K562 (cell line): Measurements from ENCODE around the gene CACNA1C. TPM values are rescaled to one million over a fixed set of nuclear protein-coding genes. Genes with fewer than 3 reads are reported as not detected.

Source experiments
- ATAC-seq: fragments of 200-7000 bp; cut with Tn5 transposase; 3 replicates; pipeline ENCODE4 v1.9.1; 2020; ENCODE audit warnings: moderate library complexity
- BruUV-seq: library from RNA; stranded (reverse); fragments of 400-500 nt; replicated peaks from 2 replicates; lab custom pipeline; 2021; lab: Mats Ljungman, UMichigan
- CTCF ChIA-PET: fragments of 300-600 bp; formaldehyde crosslinking; extraction: SDS; loops from one replicate; lab custom pipeline; 2021; ENCODE audit warnings: low intra/inter-chr PET ratio; lab: Yijun Ruan, JAX
- POLR2A ChIA-PET: fragments of 300-600, 350-650 bp; sonication (Branson Sonifier 250); formaldehyde crosslinking; extraction: SDS; loops from one replicate; lab custom pipeline; 2021; ENCODE audit warnings: antibody characterized with exemption, inconsistent platforms; lab: Yijun Ruan, JAX
- DNase-seq, 4 experiments: peaks; one replicate each; pipeline versions ENCODE4 v3.0.0 to v3.0.0-alpha.2; 2011 to 2018; ENCODE audit warnings: low spot score in 3 of 4, mixed read lengths in 3 of 4; ENCODE audit errors: extremely low read depth in 1 of 4
- FAIRE-seq: peaks from 2 replicates; lab custom pipeline; 2011; peaks lifted over from hg19 to GRCh38; lab: Jason Lieb, UNC
- H2AFZ ChIP-seq: 2 replicates; pipeline ENCODE4 v1.6.0; 2011; ENCODE audit warnings: low read depth, low read length, control low read depth, inconsistent platforms
- H3K27ac ChIP-seq: fragments of 200-600 bp; 3 replicates; pipeline ENCODE4 v1.8.0; 2011; ENCODE audit warnings: low read depth, mild to moderate bottlenecking, control low read depth, inconsistent platforms, low read length, moderate library complexity, mixed read lengths; ENCODE audit errors: extremely low read depth
- H3K27me3 ChIP-seq, 2 experiments: fragments of 300-600 bp in 1 of 2; 2 replicates in 1 of 2; 3 replicates in 1 of 2; pipeline versions ENCODE4 v1.6.0 to v1.8.0; 2011; ENCODE audit warnings: inconsistent platforms in 2 of 2, low read length in 2 of 2, mild to moderate bottlenecking in 1 of 2, mixed read lengths in 1 of 2, moderate library complexity in 1 of 2; ENCODE audit not compliant: control insufficient read depth in 2 of 2, insufficient read depth in 2 of 2
- H3K36me3 ChIP-seq: fragments of 300-600 bp; 3 replicates; pipeline ENCODE4 v1.8.0; 2011; ENCODE audit warnings: mild to moderate bottlenecking, low read length, inconsistent platforms; ENCODE audit not compliant: control insufficient read depth, insufficient read depth
- H3K4me1 ChIP-seq, 2 experiments: fragments of 200-600 bp in 1 of 2; replicated peaks in 1 of 2; 2 replicates in 1 of 2; 3 replicates in 1 of 2; pipeline versions ENCODE4 v1.5.1 to v1.8.0; 2011; ENCODE audit warnings: inconsistent platforms in 2 of 2, low read length in 2 of 2, mild to moderate bottlenecking in 1 of 2, mixed read lengths in 1 of 2, moderate library complexity in 1 of 2; ENCODE audit not compliant: control insufficient read depth in 2 of 2, insufficient read depth in 2 of 2
- H3K4me2 ChIP-seq: 2 replicates; pipeline ENCODE4 v1.6.1; 2011; ENCODE audit warnings: low read length, control low read depth, inconsistent platforms, mixed read lengths; ENCODE audit not compliant: insufficient read depth
- H3K4me3 ChIP-seq: fragments of 200-600 bp; sonication (generic), shearing (Covaris generic); 2 replicates; pipeline ENCODE4 v1.5.1; 2016; ENCODE audit warnings: control low read depth, inconsistent platforms
- H3K79me2 ChIP-seq: fragments of 200-600 bp; 3 replicates; pipeline ENCODE4 v1.8.0; 2011; ENCODE audit warnings: low read length, inconsistent platforms; ENCODE audit not compliant: control insufficient read depth, insufficient read depth
- H3K9ac ChIP-seq, 2 experiments: 2 replicates each; pipeline versions ENCODE4 v1.6.0 to v1.6.1; 2011; ENCODE audit warnings: low read depth in 2 of 2, low read length in 2 of 2, control low read depth in 1 of 2, inconsistent platforms in 1 of 2, mild to moderate bottlenecking in 1 of 2, mixed read lengths in 1 of 2; ENCODE audit not compliant: insufficient read depth in 1 of 2
- H3K9me1 ChIP-seq: one replicate; pipeline ENCODE4 v1.6.0; 2011; ENCODE audit warnings: inconsistent platforms, mild to moderate bottlenecking, low read length, moderate library complexity; ENCODE audit not compliant: control insufficient read depth, insufficient read depth
- H3K9me3 ChIP-seq: replicated peaks from 2 replicates; pipeline ENCODE4 v1.5.1; 2011; ENCODE audit warnings: low read depth, low read length, inconsistent platforms; ENCODE audit not compliant: control insufficient read depth, insufficient read depth
- H4K20me1 ChIP-seq: replicated peaks from 2 replicates; pipeline ENCODE4 v1.6.1; 2011; ENCODE audit warnings: low read length, inconsistent platforms, mixed read lengths; ENCODE audit not compliant: control insufficient read depth, insufficient read depth
- FOXJ2 ChIP-seq: fragments of 200-800 bp; sonication (Bioruptor generic); IDR thresholded peaks from 2 replicates; pipeline ENCODE4 v1.6.1; 2016; ENCODE audit warnings: missing genetic modification characterization, missing compliant biosample characterization
- GABPB1 ChIP-seq: sonication (generic); formaldehyde crosslinking; IDR thresholded peaks from 2 replicates; pipeline ENCODE4 v1.8.0; 2022; ENCODE audit warnings: mild to moderate bottlenecking, missing genetic modification reagents
- HDAC8 ChIP-seq: fragments of 450-650 bp; IDR thresholded peaks from 2 replicates; pipeline ENCODE4 v1.6.1; 2016; ENCODE audit warnings: mild to moderate bottlenecking, missing genetic modification characterization, moderate library complexity, missing compliant biosample characterization
- HMG20A ChIP-seq: fragments of 450-650 bp; formaldehyde crosslinking; conservative IDR thresholded peaks from 2 replicates; pipeline ENCODE4 v1.4.0; 2020; ENCODE audit warnings: mild to moderate bottlenecking, mixed read lengths
- IFI16 ChIP-seq: fragments of 250-450 bp; sonication (Bioruptor Pico); IDR thresholded peaks from 2 replicates; pipeline ENCODE4 v2.1.2; 2022; ENCODE audit warnings: mild to moderate bottlenecking, inconsistent platforms
- JUND ChIP-seq, 2 experiments: IDR thresholded peaks; 2 replicates in 1 of 2; 3 replicates in 1 of 2; pipeline ENCODE4 v1.6.1; 2011; ENCODE audit warnings: borderline replicate concordance in 2 of 2, low read depth in 2 of 2, low read length in 2 of 2, improper control_type of control experiment in 1 of 2, missing biosample characterization in 1 of 2, missing genetic modification characterization in 1 of 2, missing genetic modification reagents in 1 of 2
- KDM2B ChIP-seq: fragments of 250-450 bp; sonication (Bioruptor Pico); IDR thresholded peaks from 2 replicates; pipeline ENCODE4 v1.8.0; 2021; ENCODE audit warnings: mild to moderate bottlenecking, moderate library complexity
- PHB ChIP-seq: fragments of 250-450 bp; sonication (Bioruptor Pico); IDR thresholded peaks from 2 replicates; pipeline ENCODE4 v1.5.0; 2021
- TSC22D4 ChIP-seq: fragments of 450-650 bp; IDR thresholded peaks from 2 replicates; pipeline ENCODE4 v1.6.1; 2016; ENCODE audit warnings: missing genetic modification characterization, missing biosample characterization, control low read depth
- ZNF561 ChIP-seq: fragments of 450-650 bp; formaldehyde crosslinking; conservative IDR thresholded peaks from 2 replicates; pipeline ENCODE4 v1.4.0; 2020; ENCODE audit warnings: mild to moderate bottlenecking, moderate library complexity
- WGBS: fragments of 100-300 bp; shearing (Covaris generic); methylation state at CpG from one replicate; pipeline ENCODE4 v1.1.6; 2016; ENCODE audit warnings: low coverage, mixed read lengths; ENCODE audit not compliant: insufficient coverage; ENCODE audit errors: missing lambda C conversion rate; 5-methylcytosine and 5-hydroxymethylcytosine counted together
- in situ Hi-C: fragments of 300-500 bp; cut with MboI; formaldehyde crosslinking; loops from 4 replicates; pipeline ENCODE4 v1.15.0; 2018; ENCODE audit warnings: inconsistent platforms, mixed read lengths
- intact Hi-C: fragments of 100-400 bp; cut with micrococcal nuclease; formaldehyde crosslinking; loops from 2 replicates; pipeline ENCODE4 v1.14.2; 2022
- polyA plus RNA-seq, 8 experiments: library from polyadenylated mRNA; depleted of rRNA in 4 of 8; stranded (reverse) in 5 of 8; unstranded in 3 of 8; fragments of >200 nt; fragmentation: Nextera tagmentation in 2 of 8; fragmentation: Illumina TruSeq in 1 of 8; extraction: Ambion mirVana in 2 of 8; extraction: Trizol in 1 of 8; gene quantifications; 2 replicates each; pipeline versions ENCODE4 v1.2.1 to v1.2.3, GENCODE V29; 2011 to 2014; ENCODE audit warnings: inconsistent platforms in 1 of 8, missing spikeins in 1 of 8
- total RNA-seq, 7 experiments: library from RNA; depleted of rRNA in 6 of 7; stranded (reverse); fragments of >200 nt in 6 of 7; fragmentation: Illumina TruSeq in 2 of 7; extraction: Trizol in 2 of 7; gene quantifications; 2 replicates each; pipeline versions ENCODE4 v1.2.1 to v1.2.3, GENCODE V29; 2011 to 2021; ENCODE audit warnings: low replicate concordance in 1 of 7
- TF ChIP-seq, protein P1 (sequence below): fragments of 250-450 bp; sonication (Bioruptor Pico); IDR thresholded peaks from 2 replicates; pipeline ENCODE4 v1.4.0; 2020

The CACNA1C gene
- total and polyA plus RNA-seq, 9 of the 15 experiments (the other 6 are each of a cell fraction or from before 2014, with no cell fraction given): not detected

DNA sequence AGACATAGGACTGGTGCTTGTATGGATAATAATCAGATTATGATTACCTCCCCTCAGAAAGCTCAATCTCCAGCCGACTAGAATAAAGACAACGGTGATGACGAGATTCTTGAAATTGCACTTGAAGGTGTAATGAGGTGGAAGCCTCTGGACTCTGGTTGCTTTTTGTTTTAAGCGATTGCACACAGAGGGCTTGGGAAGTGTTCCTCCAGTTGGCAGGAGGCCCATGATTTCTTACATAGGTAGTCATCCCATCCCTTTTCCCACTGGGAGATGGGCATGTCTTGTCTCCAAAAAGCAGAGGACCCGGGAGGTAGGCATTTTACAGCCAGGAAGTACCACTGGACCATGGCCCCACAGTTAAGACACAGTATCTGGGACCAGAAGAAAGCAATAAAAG, 576.3 kb downstream of the CACNA1C start:
- WGBS: 0% methylated on average over 5 of the region's 5 CpGs

More for the DNA sequence above, 576.3 kb downstream of the CACNA1C start:
- POLR2A ChIA-PET: no interaction called here
- Histone ChIP-seq H3K27ac (no peak overlapping the region), H3K4me3 (no peak overlapping the region), H3K9me3 (no peaks in the 10 kb centered on the region), H3K9ac (no peak overlapping the region), H3K36me3 (no peaks in the 10 kb centered on the region), H3K9me1 (no peaks in the 10 kb centered on the region), H4K20me1 (no peaks in the 10 kb centered on the region; the same call in 1 of the 2 replicates), H3K4me2 (no peak overlapping the region), H3K27me3 (peaks cover 0 to 27% of the 10 kb centered on the region in 2 experiments; a peak in 3 of 5 replicates), H2AFZ (no peak overlapping the region), H3K4me1 (0 out of 5 replicates have a peak, but pooled peaks cover 0 to 3% of the 10 kb centered on the region in 2 experiments), H3K79me2 (no peaks in the 10 kb centered on the region)
- FAIRE-seq (no peak), ATAC-seq (no peak), DNase-seq (no peak)
- no peak for TF ChIP-seq HDAC8
- TF ChIP-seq TSC22D4 (tag): no peak
- TF ChIP-seq FOXJ2: no peak
- no peak for TF ChIP-seq HMG20A
- TF ChIP-seq, protein P1, sequence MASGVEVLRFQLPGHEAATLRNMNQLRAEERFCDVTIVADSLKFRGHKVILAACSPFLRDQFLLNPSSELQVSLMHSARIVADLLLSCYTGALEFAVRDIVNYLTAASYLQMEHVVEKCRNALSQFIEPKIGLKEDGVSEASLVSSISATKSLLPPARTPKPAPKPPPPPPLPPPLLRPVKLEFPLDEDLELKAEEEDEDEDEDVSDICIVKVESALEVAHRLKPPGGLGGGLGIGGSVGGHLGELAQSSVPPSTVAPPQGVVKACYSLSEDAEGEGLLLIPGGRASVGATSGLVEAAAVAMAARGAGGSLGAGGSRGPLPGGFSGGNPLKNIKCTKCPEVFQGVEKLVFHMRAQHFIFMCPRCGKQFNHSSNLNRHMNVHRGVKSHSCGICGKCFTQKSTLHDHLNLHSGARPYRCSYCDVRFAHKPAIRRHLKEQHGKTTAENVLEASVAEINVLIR (CRISPR knock-in tag): no peak
- no peak for TF ChIP-seq PHB (CRISPR knock-in tag)
- TF ChIP-seq IFI16: no peak
- TF ChIP-seq GABPB1 (CRISPR knock-in tag): no peak
- TF ChIP-seq KDM2B: no peak
- no peak for TF ChIP-seq ZNF561 (CRISPR knock-in tag)
- no peak for TF ChIP-seq JUND (IDR thresholded peaks at IDR 0.05; ENCODE audit: borderline replicate concordance, low read depth, low read length)
- TF ChIP-seq JUND (tag; IDR thresholded peaks at IDR 0.05; ENCODE audit: borderline replicate concordance, low read depth, low read length): no peak
- BruUV-seq: no TSS peak
- intact Hi-C loops: no loop called here
- CTCF ChIA-PET: no interaction called here
- in situ Hi-C loops: no loop called here
